PC-3 (cell line): ENCODE results near the gene SPTSSB. TPM values are rescaled to one million over a fixed set of nuclear protein-coding genes. Genes with fewer than 3 reads are reported as not detected.
A peak's percentile ranks its signal among the peaks of the same experiment; 100 is the strongest.

Experiments used
- ATAC-seq: fragments of 200-7000 bp; cut with Tn5 transposase; 2 replicates; pipeline ENCODE4 v1.9.1; 2020; ENCODE audit warnings: mild to moderate bottlenecking, moderate library complexity
- BruUV-seq: library from RNA; stranded (reverse); fragments of 400-500 nt; replicated peaks from 2 replicates; lab custom pipeline; 2021; lab: Mats Ljungman, UMichigan
- CTCF ChIA-PET: fragments of 300-600 bp; sonication (Branson Sonifier 250); formaldehyde crosslinking; loops from one replicate; lab custom pipeline; 2022; ENCODE audit warnings: antibody characterized with exemption; lab: Charles Lee
- POLR2A ChIA-PET: fragments of 300-600 bp; sonication (Branson Sonifier 250); formaldehyde crosslinking; loops from one replicate; lab custom pipeline; 2022; ENCODE audit warnings: antibody characterized with exemption; ENCODE audit not compliant: unreplicated experiment; lab: Charles Lee
- DNase-seq: peaks from one replicate; pipeline ENCODE4 v3.0.0-alpha.2; 2015
- H2AFZ ChIP-seq: fragments of 300-600 bp; sonication (generic); 2 replicates; pipeline ENCODE4 v1.6.0; 2016; ENCODE audit warnings: antibody characterized with exemption, low read length
- H3F3A ChIP-seq: fragments of 300-600 bp; sonication (generic); one replicate; pipeline ENCODE4 v1.6.0; 2017; ENCODE audit warnings: antibody characterized with exemption, low read length, control low read depth, mild to moderate bottlenecking; ENCODE audit not compliant: unreplicated experiment
- H3K27ac ChIP-seq: fragments of 300-600 bp; sonication (generic); 2 replicates; pipeline ENCODE4 v1.5.1; 2016; ENCODE audit warnings: mild to moderate bottlenecking, low read length
- H3K27me3 ChIP-seq: fragments of 300-600 bp; sonication (generic); 2 replicates; pipeline ENCODE4 v1.6.1; 2016; ENCODE audit warnings: low read length, mixed read lengths
- H3K36me3 ChIP-seq: fragments of 300-600 bp; sonication (generic); 2 replicates; pipeline ENCODE4 v1.6.1; 2016; ENCODE audit warnings: low read depth, mixed run types, low read length, mixed read lengths
- H3K4me1 ChIP-seq: fragments of 300-600 bp; sonication (generic); 2 replicates; pipeline ENCODE4 v1.5.1; 2016; ENCODE audit warnings: low read length; ENCODE audit not compliant: insufficient read depth
- H3K4me2 ChIP-seq: fragments of 300-600 bp; sonication (generic); 2 replicates; pipeline ENCODE4 v1.6.0; 2016; ENCODE audit warnings: low read length
- H3K4me3 ChIP-seq: fragments of 300-600 bp; sonication (generic); 2 replicates; pipeline ENCODE4 v1.5.1; 2016; ENCODE audit warnings: mild to moderate bottlenecking, low read length, mixed read lengths
- H3K79me2 ChIP-seq: fragments of 300-600 bp; sonication (generic); 2 replicates; pipeline ENCODE4 v1.6.1; 2017; ENCODE audit warnings: low read length, mixed read lengths
- H3K9ac ChIP-seq: fragments of 300-600 bp; sonication (generic); 2 replicates; pipeline ENCODE4 v1.6.0; 2016; ENCODE audit warnings: mild to moderate bottlenecking, low read length
- H3K9me2 ChIP-seq: fragments of 300-600 bp; sonication (generic); replicated peaks from 2 replicates; pipeline ENCODE4 v1.6.1; 2016; ENCODE audit warnings: mixed run types, low read length, mixed read lengths
- H3K9me3 ChIP-seq: fragments of 300-600 bp; sonication (generic); 2 replicates; pipeline ENCODE4 v1.6.1; 2016; ENCODE audit warnings: low read length, mixed read lengths
- H4K20me1 ChIP-seq: fragments of 300-600 bp; sonication (generic); 2 replicates; pipeline ENCODE4 v1.6.1; 2016; ENCODE audit warnings: low read length, mixed read lengths
- CTCF ChIP-seq: fragments of 300-600 bp; sonication (generic); conservative IDR thresholded peaks from 2 replicates; pipeline ENCODE4 v1.5.1; 2017; ENCODE audit warnings: antibody characterized with exemption, low read depth, mild to moderate bottlenecking, low read length
- EZH2 ChIP-seq: fragments of 300-600 bp; sonication (generic); IDR thresholded peaks from one replicate; pipeline ENCODE4 v1.6.1; 2017; ENCODE audit warnings: antibody characterized with exemption, mild to moderate bottlenecking, low read length; ENCODE audit not compliant: unreplicated experiment
- EZH2phosphoT487 ChIP-seq: fragments of 300-600 bp; sonication (generic); IDR thresholded peaks from 2 replicates; pipeline ENCODE4 v1.6.1; 2018; ENCODE audit warnings: mild to moderate bottlenecking, antibody characterized with exemption, low read length, borderline replicate concordance
- intact Hi-C: fragments of 100-400 bp; cut with micrococcal nuclease; formaldehyde crosslinking; loops from 2 replicates; pipeline ENCODE4 v1.9.0; 2023
- total RNA-seq: library from RNA; depleted of rRNA; stranded (reverse); fragments of >200 nt; gene quantifications from 2 replicates; pipeline ENCODE4 v1.2.3, GENCODE V29; 2014

SPTSSB gene
- total RNA-seq, 1 experiment from 2014 or later: 78.0 TPM

GRCh38 chr3:161351330-161351729, 20.0 kb downstream of the SPTSSB start:
- Histone ChIP-seq H4K20me1 (no peaks in the 10 kb centered on the region), H3F3A (peaks cover 15% of the 10 kb centered on the region), H3K4me3 (no peak overlapping the region), H3K4me1 (peaks cover 46% of the 10 kb centered on the region), H3K27me3 (no peaks in the 10 kb centered on the region), H3K9ac (peak overlapping the region; percentile 19; the same call in 1 of the 2 replicates), H3K9me3 (no peaks in the 10 kb centered on the region), H3K27ac (peak overlapping the region; percentile 73), H2AFZ (no peak overlapping the region), H3K4me2 (peak overlapping the region; percentile 48), H3K79me2 (peaks cover 31% of the 10 kb centered on the region), H3K36me3 (peaks cover 40% of the 10 kb centered on the region), H3K9me2 (no peaks in the 10 kb centered on the region)
- DNase-seq (peak; percentile 71), ATAC-seq (peak; percentile 59)
- no TSS peak for BruUV-seq
- POLR2A ChIA-PET: no interaction called here
- CTCF ChIA-PET: no interaction called here
- intact Hi-C loops: loop anchor here (1.0 to 5.0 kb wide), 3 partner anchors 44 to 79 kb away; no protein-coding TSS in a partner anchor
- TF ChIP-seq EZH2: no peak

DNA sequence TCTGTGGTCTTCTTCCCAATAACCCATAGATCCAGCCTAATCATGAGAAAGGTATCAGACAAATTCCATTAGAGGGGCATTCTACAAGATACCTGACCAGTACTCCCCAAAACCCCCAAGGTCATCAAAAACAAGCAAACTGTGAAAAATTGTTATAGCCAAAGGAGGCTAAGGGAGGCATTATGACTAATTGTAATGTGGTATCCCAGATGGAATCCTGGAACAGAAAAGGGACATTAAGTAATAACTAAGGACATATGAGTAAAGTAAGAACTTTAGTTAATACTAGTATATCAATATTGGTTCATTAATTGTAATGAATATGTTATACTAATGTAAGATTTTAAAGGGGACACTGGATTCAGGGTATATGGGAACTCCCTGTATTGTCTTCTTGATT, 20.4 kb downstream of the SPTSSB start:
- Histone ChIP-seq H3K9ac (peak overlapping the region; percentile 19; the same call in 1 of the 2 replicates), H3K4me2 (peak overlapping the region; percentile 48), H3F3A (peaks cover 15% of the 10 kb centered on the region), H3K27ac (peak overlapping the region; percentile 73), H4K20me1 (no peaks in the 10 kb centered on the region), H3K36me3 (peaks cover 38% of the 10 kb centered on the region), H2AFZ (no peak overlapping the region), H3K9me3 (no peaks in the 10 kb centered on the region), H3K79me2 (peaks cover 27% of the 10 kb centered on the region), H3K27me3 (no peaks in the 10 kb centered on the region), H3K4me3 (no peak overlapping the region), H3K4me1 (peaks cover 46% of the 10 kb centered on the region), H3K9me2 (no peaks in the 10 kb centered on the region)
- DNase-seq (no peak), ATAC-seq (no peak)
- POLR2A ChIA-PET: no interaction called here
- intact Hi-C loops: loop anchor here (1.0 to 5.0 kb wide), 5 partner anchors 20 to 79 kb away; partner anchors contain the start of gene SPTSSB
- TSS peak; percentile 23 for BruUV-seq
- CTCF ChIA-PET: no interaction called here
- no peak for TF ChIP-seq CTCF
- no peak for TF ChIP-seq EZH2phosphoT487
- no peak for TF ChIP-seq EZH2

- Histone ChIP-seq H3K4me3 (no peak overlapping the region), H3K27ac (peak overlapping the region; percentile 73), H3K9ac (peak overlapping the region; percentile 19; the same call in 1 of the 2 replicates), H3K4me1 (peaks cover 46% of the 10 kb centered on the region), H3K4me2 (peak overlapping the region; percentile 48), H4K20me1 (no peaks in the 10 kb centered on the region), H3F3A (peaks cover 15% of the 10 kb centered on the region), H3K79me2 (peaks cover 17% of the 10 kb centered on the region), H3K27me3 (no peaks in the 10 kb centered on the region), H2AFZ (no peak overlapping the region), H3K36me3 (peaks cover 39% of the 10 kb centered on the region), H3K9me2 (no peaks in the 10 kb centered on the region), H3K9me3 (no peaks in the 10 kb centered on the region)
- TSS peak; percentile 2 for BruUV-seq
- no peak for TF ChIP-seq EZH2
- TF ChIP-seq CTCF: no peak
- no peak for TF ChIP-seq EZH2phosphoT487
- DNase-seq (peak; percentile 93), ATAC-seq (peak; percentile 78)
- POLR2A ChIA-PET: interaction anchor here (0.6 to 1.1 kb wide), 6 partner anchors 20 to 66 kb away, joined by 3 to 5 read pairs (median 4); no protein-coding TSS in a partner anchor
- CTCF ChIA-PET: no interaction called here
- intact Hi-C loops: loop anchor here (1.0 to 5.0 kb wide), 4 partner anchors 22 to 77 kb away; partner anchors contain the start of gene SPTSSB
Observed at GRCh38 chr3:161349529-161350312, 21.6 kb downstream of the SPTSSB start.
